ENCODE results near the gene SNRPB.

The SNRPB gene

DNA sequence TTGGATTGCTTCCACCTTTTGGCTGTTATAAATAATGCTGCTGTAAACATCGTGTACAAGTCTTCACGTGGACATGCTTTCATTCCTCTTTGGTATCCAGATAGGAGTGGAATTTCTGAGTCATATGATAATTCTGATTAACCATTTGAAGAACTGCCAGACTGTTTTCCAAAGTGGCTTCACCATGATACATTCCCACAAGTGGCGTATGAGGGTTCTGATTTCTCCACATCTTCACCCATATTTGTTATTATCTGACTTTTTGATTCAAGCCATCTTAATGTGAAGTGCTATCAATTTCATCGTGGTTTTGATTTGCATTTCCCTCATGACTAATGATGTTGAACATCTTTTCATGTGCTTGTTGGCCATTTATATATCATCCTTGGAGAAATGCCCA lies 2.9 kb upstream of the SNRPB start:
- DNase-seq (ENCODE audit: low spot score): peak; percentile 74

- peak; percentile 74 for DNase-seq (ENCODE audit: low spot score)
Observed at GRCh38 chr20:2469991-2470422, 582 bp downstream of the SNRPB start.

- DNase-seq (ENCODE audit: low spot score): peak; percentile 39
Observed at GRCh38 chr20:2468581-2469407, 1.8 kb downstream of the SNRPB start.

DNA sequence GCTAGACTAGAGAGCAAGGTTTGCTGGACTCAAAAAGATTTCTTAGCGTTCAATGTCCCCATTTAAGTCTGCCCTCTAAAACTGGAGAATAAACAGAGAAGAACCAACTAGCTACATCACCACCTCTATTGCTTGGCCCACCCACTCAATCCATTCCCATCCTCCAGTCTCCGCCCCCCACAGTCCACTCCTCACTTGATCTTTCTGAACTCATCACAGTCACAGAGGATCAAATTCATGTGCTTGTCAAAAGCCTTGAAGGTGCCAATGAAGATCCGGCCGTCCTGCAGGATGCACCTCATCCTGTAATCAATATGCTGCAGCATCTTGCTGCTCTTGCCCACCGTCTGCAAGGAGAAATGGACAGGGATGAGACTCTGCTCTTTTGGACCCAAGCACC lies 3.2 kb downstream of the SNRPB start:
- no peak for DNase-seq (ENCODE audit: low spot score)

DNA sequence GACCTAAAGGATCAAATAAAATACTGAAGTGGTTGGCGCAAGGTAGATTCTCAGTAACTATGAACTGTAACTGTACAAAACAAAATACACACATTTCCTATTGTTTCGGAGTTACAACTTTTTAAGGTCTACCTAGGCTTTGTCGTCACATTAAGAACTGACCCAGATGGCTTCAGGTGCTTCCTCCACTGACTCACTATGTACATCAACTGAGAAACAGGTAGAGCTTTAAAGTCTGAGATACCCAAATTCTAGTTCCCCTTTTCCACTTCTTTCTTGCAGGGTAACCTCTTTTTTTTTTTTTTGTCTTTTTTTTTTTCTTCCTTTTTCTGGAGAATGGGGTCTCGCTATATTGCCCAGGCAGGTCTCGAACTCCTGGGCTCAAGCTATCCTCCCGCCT lies 5.5 kb downstream of the SNRPB start:
- DNase-seq (ENCODE audit: low spot score): no peak

GRCh38 chr20:2463616-2464365 lies 6.8 kb downstream of the SNRPB start:
- no peak for DNase-seq (ENCODE audit: low spot score)

GRCh38 chr20:2462484-2462883 lies 8.1 kb downstream of the SNRPB start:
- no peak for DNase-seq (ENCODE audit: low spot score)

GRCh38 chr20:2460752-2461424 lies 9.7 kb downstream of the SNRPB start:
- DNase-seq (ENCODE audit: low spot score): no peak

GRCh38 chr20:2459981-2460751 lies 10.4 kb downstream of the SNRPB start:
- no peak for DNase-seq (ENCODE audit: low spot score)

DNA sequence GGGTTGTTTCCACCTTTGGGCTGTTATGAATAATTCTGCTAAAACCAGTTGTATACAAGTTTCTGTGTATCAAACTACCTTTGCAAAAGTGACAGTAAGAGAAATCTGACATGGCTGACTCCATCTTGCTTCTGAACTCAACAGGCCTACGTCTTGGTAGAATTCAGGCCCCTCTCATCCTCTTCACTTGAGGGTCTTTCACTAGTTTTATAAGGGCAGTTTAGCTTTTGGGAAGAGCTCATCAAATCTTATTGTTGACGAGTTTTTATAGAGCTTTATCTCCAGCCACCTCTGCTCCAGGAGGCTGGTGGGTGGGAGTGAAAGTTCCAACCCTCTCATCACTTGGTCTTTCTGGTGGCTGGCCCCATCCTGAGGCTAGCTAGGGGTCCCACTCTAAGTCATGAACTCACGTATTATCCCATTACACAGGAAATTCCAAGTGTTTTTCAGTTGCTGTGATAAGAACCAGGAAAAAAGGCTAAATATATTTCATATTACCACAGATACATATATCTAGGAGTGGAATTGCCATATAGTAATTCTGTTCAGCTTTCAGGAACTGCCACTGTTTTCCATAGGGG lies 11.6 kb downstream of the SNRPB start:
- DNase-seq (ENCODE audit: low spot score): no peak

DNA sequence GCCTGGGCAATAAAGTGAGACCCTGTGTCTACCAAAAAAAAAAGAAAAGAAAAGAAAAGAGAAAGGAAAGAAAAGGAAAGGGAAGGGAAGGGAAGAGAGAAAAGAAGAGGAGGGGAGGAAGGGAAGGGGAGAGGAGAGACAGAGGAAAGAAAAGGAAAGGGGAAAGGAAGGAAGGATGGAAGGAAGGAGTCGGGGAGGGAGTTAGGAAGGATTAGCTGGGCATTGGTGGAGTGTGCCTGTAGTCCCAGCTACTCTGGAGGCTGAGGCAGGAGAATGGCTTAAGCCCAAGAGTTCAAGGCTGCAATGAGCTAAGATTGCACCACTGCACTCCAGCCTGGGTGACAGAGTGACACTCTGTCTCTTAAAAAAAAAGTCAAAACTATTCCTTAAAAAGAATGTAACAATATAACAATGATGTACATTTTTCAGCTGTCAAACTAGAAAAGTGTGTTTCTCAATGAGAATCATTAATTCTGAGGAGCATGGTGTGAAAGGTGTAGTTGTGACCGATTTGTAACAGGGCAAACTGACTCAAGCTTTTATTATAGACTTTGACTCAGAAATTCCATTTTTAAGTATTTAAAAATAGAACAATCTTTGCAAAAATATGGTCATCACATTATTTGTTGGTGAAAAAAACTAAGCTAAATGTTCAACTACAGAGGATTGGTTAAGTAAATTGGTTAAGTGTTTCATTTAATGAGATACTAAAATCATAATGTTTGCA lies 14.7 kb downstream of the SNRPB start:
- DNase-seq (ENCODE audit: low spot score): peak; percentile 70

DNA sequence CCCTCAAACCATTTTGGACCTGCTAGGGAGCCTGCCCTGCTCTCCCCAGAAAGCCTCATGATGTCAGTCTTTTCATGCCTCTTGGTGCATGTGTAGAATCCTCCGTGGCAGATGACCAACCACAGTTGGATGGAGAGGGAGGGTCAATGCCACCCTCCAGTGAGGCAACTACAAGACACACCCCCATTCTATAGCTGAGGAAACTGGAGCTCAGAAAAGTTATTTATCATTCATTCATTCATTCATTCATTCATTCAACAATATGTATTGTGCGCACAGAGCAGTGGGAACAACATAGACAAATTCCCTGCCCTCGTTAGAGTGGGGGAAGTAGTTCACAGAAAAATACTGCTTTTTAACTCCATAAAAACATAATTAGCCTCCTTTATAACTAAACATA lies 16.8 kb downstream of the SNRPB start:
- no peak for DNase-seq (ENCODE audit: low spot score)

DNA sequence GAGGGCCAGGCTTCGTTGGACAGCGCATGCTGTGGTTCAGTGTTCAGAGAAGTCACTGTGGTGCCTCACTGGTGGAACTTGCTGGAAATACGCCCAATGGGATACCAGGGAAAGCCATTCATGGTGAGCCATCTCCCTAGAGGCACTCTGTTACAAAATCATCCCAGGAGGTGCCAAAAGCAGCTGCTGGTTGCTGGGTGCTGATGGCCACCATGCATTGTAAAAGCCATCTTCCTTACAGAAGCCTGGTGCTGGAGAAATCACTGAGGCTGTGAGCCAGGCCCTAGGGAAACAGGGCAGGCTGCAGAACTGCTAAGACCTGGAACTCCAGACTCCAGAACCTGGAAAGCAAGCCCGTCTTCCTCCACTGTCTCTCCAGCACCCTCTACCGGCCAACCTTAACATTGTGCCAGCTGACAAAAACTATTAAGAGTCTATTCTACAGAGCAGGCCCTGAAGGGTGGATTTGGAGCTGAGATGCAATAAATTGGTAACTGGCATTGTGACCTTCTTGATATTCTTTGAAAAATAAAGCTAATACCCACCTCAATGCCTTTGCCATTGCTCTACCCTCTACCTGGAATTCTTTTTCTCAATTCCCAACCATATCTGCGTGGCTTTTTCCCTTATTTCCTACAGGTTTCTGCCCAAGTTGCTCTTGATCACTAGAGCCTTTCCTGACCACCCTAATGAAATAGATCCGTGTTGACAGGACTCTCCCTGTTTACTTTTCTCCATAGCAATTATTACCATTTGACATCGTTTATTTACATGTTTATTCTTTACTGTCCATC lies 18.5 kb downstream of the SNRPB start:
- peak; percentile 75 for DNase-seq (ENCODE audit: low spot score)

- no peak for DNase-seq (ENCODE audit: low spot score)
Observed at GRCh38 chr20:2451422-2451821, 19.2 kb downstream of the SNRPB start.

GRCh38 chr20:2449386-2449785 lies 21.2 kb downstream of the SNRPB start:
- no peak for DNase-seq (ENCODE audit: low spot score)

DNA sequence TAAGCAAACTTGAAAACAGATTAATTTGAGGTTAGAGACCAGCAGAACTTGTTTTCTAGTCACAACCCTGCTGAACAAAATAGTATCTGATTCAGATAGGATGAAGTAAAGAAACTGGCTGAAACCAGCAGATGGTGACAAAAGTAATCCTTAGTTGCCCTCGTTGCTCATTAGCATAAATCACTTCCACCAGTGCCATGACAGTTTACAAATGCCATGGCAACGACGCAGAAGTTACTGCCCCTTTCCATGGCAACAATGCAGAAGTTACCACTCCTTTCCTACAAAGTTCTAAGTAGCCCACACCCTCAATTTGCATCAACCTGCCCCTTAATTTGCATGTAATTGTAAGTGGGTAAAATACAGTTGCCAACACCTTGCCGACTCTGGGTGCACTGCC lies 23.7 kb downstream of the SNRPB start:
- no peak for DNase-seq (ENCODE audit: low spot score)

DNA sequence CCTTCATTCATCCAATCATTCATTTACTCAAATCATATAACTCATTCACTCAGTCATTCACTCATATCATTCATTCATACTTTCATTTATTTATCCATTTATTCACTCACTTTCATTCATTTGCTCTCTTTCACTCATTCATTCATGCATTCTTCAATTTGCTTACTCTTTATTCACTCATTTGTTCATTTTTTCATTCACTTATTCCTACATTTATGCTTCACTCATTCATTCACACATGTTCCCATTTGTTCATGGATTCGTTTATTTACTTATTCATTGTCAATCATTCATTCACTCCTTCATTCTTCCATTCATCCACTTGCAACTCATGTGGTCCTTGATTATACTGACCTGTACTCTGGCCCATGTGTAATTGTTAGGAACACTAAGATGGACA lies 39.4 kb downstream of the SNRPB start:
- no peak for DNase-seq (ENCODE audit: low spot score)

- DNase-seq (ENCODE audit: low spot score): no peak
Observed at GRCh38 chr20:2430538-2430937, 40.1 kb downstream of the SNRPB start.

DNA sequence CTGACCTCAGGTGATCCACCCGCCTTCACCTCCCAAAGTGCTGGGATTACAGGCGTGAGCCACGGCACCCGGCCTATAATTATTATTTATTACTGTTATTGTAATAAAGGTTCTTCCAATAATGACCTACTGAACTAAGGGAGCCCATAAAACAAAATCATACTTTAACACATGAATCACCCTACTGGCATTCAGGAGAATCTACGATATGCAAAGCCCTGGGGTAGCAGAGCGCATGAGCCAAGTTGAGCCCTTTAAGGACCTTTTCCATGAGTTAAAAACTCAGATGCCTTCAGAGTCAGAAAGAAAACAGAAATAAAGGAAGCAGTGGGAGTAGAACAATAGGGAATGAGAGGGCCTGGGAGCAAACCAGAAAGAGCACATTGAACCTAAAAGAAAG lies 41.5 kb downstream of the SNRPB start:
- DNase-seq (ENCODE audit: low spot score): no peak

GRCh38 chr20:2421247-2421646 lies 49.3 kb downstream of the SNRPB start:
- DNase-seq (ENCODE audit: low spot score): peak; percentile 55
